ENCODE data around the gene ANO7.

- TF ChIP-seq CTCF (IDR thresholded peaks at IDR 0.05; ENCODE audit: low read length) (no peak), EZH2 (IDR thresholded peaks at IDR 0.05; ENCODE audit: borderline replicate concordance, low read length) (no peak)
These were observed 69.0 kb downstream of the ANO7 start for GRCh38 chr2:241257419-241258032.
